HK-2 (cell line): Measurements from ENCODE around the gene ADAM10.
"Not testable (repeated sequence)": the region's sequence is repeated elsewhere in the genome, so short reads cannot be mapped to it uniquely, and the experiment has no call there.

Experiments used
- DNase-seq: peaks from one replicate; pipeline ENCODE4 v3.0.0-alpha.2; 2018; ENCODE audit not compliant: unreplicated experiment

The ADAM10 gene

GRCh38 chr15:58749532-58750337, at the start of gene ADAM10:
ADAM10 (minus strand) TSS chr15:58749707; CDS start chr15:58749534, 173 bp downstream.
- DNase-seq, result peak; percentile 98

GRCh38 chr15:58797505-58797904, 48.0 kb upstream of the ADAM10 start:
- no peak for DNase-seq

- DNase-seq, result no peak
Observed at GRCh38 chr15:58795825-58796224, 46.3 kb upstream of the ADAM10 start.

GRCh38 chr15:58793862-58794261, 44.4 kb upstream of the ADAM10 start:
- DNase-seq, result no peak

- DNase-seq, result no peak
Observed at GRCh38 chr15:58788056-58788710, 38.7 kb upstream of the ADAM10 start.

- no peak for DNase-seq
Observed at GRCh38 chr15:58785355-58785754, 35.8 kb upstream of the ADAM10 start.

- no peak for DNase-seq
Observed at GRCh38 chr15:58779554-58779953, 30.0 kb upstream of the ADAM10 start.

- no peak for DNase-seq
Observed at GRCh38 chr15:58777107-58777506, 27.6 kb upstream of the ADAM10 start.

GRCh38 chr15:58775402-58775801, 25.9 kb upstream of the ADAM10 start:
- DNase-seq, result no peak

- no peak for DNase-seq
Observed at GRCh38 chr15:58773024-58773423, 23.5 kb upstream of the ADAM10 start.

GRCh38 chr15:58771621-58772250, 22.2 kb upstream of the ADAM10 start:
- peak; percentile 21 for DNase-seq

GRCh38 chr15:58770857-58771620, 21.5 kb upstream of the ADAM10 start, which contains the start of gene MINDY2:
MINDY2 (plus strand) TSS chr15:58771302; CDS start chr15:58771396, 94 bp downstream.
- DNase-seq, result peak; percentile 94

- no peak for DNase-seq
Observed at GRCh38 chr15:58770519-58770856, 21.0 kb upstream of the ADAM10 start.

GRCh38 chr15:58768601-58769004, 19.1 kb upstream of the ADAM10 start:
- DNase-seq, result not testable (repeated sequence)

- no peak for DNase-seq
Observed at GRCh38 chr15:58766290-58766689, 16.8 kb upstream of the ADAM10 start.

GRCh38 chr15:58764468-58764867, 15.0 kb upstream of the ADAM10 start:
- DNase-seq, result no peak

- DNase-seq, result no peak
Observed at GRCh38 chr15:58762731-58763130, 13.2 kb upstream of the ADAM10 start.

GRCh38 chr15:58762285-58762684, 12.8 kb upstream of the ADAM10 start:
- no peak for DNase-seq

- DNase-seq, result no peak
Observed at GRCh38 chr15:58761010-58761388, 11.5 kb upstream of the ADAM10 start.

GRCh38 chr15:58760385-58761009, 11.0 kb upstream of the ADAM10 start:
- no peak for DNase-seq

GRCh38 chr15:58758141-58758540, 8.6 kb upstream of the ADAM10 start:
- no peak for DNase-seq

- no peak for DNase-seq
Observed at GRCh38 chr15:58755956-58756355, 6.4 kb upstream of the ADAM10 start.
